LHCN-M2 (cell line): Measurements from ENCODE around the gene TMEM220. TPM values are rescaled to one million over a fixed set of nuclear protein-coding genes. Genes with fewer than 3 reads are reported as not detected.

Experiments
- DNase-seq: peaks from one replicate; pipeline ENCODE4 v3.0.0-alpha.2; 2012; ENCODE audit warnings: low read depth
- polyA plus RNA-seq: library from polyadenylated mRNA; unstranded; fragments of >200 nt; gene quantifications from one replicate; pipeline ENCODE4 v1.2.1, GENCODE V29; 2012; ENCODE audit warnings: missing spikeins
- total RNA-seq: library from RNA; depleted of rRNA; stranded (reverse); fragments of >200 nt; gene quantifications from 2 replicates; pipeline ENCODE4 v1.2.3, GENCODE V29; 2014; rRNA removed

The TMEM220 gene
- 2.4 and 4.8 TPM in 2 replicates for total RNA-seq
- 3.2 TPM for polyA plus RNA-seq

GRCh38 chr17:10729334-10730193 lies at the start of gene TMEM220:
Gene TMEM220 (minus strand): TSS chr17:10730023. CDS start chr17:10729851, 172 bp downstream.
- DNase-seq = peak; percentile 60

- no peak for DNase-seq
Measured at GRCh38 chr17:10779609-10780008, 49.8 kb upstream of the TMEM220 start.

- DNase-seq = no peak
Measured at GRCh38 chr17:10777890-10778289, 48.1 kb upstream of the TMEM220 start.

- DNase-seq = no peak
Measured at GRCh38 chr17:10777131-10777807, 47.4 kb upstream of the TMEM220 start.

- no peak for DNase-seq
Measured at GRCh38 chr17:10776381-10776780, 46.6 kb upstream of the TMEM220 start.

- DNase-seq = no peak
Measured at GRCh38 chr17:10775740-10776356, 46.0 kb upstream of the TMEM220 start.

- DNase-seq = no peak
Measured at GRCh38 chr17:10775058-10775457, 45.2 kb upstream of the TMEM220 start.

- no peak for DNase-seq
Measured at GRCh38 chr17:10773391-10773790, 43.6 kb upstream of the TMEM220 start.

GRCh38 chr17:10772425-10773380 lies 42.9 kb upstream of the TMEM220 start:
- peak; percentile 8 for DNase-seq

GRCh38 chr17:10771148-10771547 lies 41.3 kb upstream of the TMEM220 start:
- DNase-seq = no peak

GRCh38 chr17:10769840-10770239 lies 40.0 kb upstream of the TMEM220 start:
- no peak for DNase-seq

GRCh38 chr17:10768750-10769251 lies 39.0 kb upstream of the TMEM220 start:
- DNase-seq = no peak

- no peak for DNase-seq
Measured at GRCh38 chr17:10767232-10767631, 37.4 kb upstream of the TMEM220 start.

- DNase-seq = no peak
Measured at GRCh38 chr17:10762037-10762436, 32.2 kb upstream of the TMEM220 start.

- DNase-seq = no peak
Measured at GRCh38 chr17:10761281-10761680, 31.5 kb upstream of the TMEM220 start.

- DNase-seq = no peak
Measured at GRCh38 chr17:10758062-10758461, 28.2 kb upstream of the TMEM220 start.

- DNase-seq = no peak
Measured at GRCh38 chr17:10757647-10758046, 27.8 kb upstream of the TMEM220 start.

GRCh38 chr17:10757067-10757466 lies 27.2 kb upstream of the TMEM220 start:
- no peak for DNase-seq

- DNase-seq = no peak
Measured at GRCh38 chr17:10756619-10757018, 26.8 kb upstream of the TMEM220 start.

GRCh38 chr17:10756185-10756584 lies 26.4 kb upstream of the TMEM220 start:
- no peak for DNase-seq

- no peak for DNase-seq
Measured at GRCh38 chr17:10755592-10756127, 25.8 kb upstream of the TMEM220 start.
